HG03159 (cell line): Measurements from ENCODE around the gene ALDH18A1.

Source experiments
- ATAC-seq: cut with Tn5 transposase; IDR thresholded peaks from one replicate; pipeline ENCODE4 v1.9.1; 2021; ENCODE audit warnings: mild to moderate bottlenecking, moderate library complexity; ENCODE audit not compliant: unreplicated experiment

Gene ALDH18A1

DNA sequence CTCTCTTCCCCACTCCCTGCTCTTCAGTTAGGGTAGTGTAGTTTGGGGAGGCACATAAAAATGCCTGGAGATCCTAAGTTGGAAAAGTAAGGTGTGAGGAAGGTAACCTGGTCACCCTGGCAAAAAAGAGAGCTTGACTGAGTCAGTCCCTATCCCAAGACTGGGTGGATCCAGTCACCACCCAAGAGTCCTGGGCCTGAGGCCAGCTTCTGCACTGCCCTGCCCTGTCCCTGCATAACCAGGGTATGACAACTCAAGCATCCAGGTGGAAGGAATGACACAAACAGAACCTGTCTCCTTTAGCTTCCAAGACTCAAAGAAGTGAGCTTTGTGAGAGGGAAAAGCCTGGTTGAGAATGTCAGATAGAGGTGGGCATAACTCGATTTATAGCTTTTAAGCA lies 68.5 kb downstream of the ALDH18A1 start:
- no peak for ATAC-seq

DNA sequence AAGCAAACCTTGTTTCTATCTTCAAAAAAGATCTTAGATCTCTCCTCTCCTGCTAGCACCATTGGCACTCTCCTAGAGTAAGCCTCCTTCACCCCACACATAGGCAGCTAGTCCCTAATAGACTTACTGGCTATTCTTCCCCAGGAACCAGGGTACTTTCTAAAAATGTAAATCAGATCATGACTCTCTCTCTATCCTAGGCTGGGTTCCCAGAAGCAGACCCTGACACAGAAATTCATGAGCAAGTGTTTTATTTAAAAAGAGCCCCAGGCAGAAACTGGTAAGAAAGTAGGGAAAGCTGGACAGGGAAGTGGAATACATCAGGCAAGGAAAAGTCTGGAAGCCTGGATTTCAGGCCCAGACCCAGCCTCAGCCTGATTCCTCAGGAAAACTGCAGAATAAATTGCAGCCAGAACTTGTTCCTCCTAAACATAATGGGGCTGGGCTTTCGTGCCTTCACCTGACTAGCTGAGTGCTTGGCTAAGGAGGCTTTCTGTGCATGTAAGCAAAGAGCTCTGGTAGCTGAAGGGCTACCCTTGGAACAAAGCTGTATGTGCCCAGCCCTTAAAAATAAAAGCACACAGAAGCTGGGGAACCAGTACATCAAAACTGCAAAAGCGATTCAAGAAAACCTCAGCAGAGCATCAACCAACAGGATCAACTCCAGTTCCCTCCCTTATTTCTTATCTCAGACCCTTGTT lies 76.5 kb downstream of the ALDH18A1 start:
- no peak for ATAC-seq

DNA sequence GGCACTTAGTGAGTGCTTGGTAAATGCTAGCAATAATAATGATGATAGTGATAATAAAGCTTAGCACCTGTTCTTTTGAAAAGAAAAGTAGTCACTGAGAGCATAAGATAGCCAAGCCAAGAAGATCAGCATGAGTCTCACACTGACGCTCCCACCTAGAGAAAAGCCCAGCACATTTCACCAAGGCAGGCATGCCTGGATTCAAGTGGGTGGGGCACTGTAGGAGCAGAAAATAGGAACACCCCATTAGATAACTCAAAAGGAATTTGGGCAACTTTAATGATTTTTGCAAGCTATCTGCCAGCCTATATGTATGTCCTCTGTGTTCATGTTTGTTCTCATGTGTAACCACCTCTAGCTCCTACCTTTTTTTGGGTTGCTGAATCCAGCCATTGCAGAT lies 77.2 kb downstream of the ALDH18A1 start:
- no peak for ATAC-seq

DNA sequence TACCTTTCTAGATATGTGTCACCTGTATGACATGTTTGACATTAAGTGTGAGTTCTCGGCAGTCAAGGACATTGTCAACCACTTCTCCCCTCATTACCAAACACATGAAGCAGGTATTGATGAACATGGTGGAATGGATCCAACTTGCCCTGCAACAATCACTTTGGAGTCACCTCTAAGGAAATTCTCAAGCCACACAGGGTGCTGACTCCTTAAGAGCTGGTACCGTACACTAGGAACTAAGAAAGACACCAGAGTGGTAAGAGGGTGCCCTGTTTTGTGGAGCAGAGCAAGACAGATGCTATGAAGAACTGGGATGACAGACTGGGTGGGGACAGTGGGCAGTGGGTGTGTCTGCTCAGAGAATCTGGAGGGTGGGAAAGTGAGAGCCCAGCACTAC lies 77.9 kb downstream of the ALDH18A1 start:
- no peak for ATAC-seq

DNA sequence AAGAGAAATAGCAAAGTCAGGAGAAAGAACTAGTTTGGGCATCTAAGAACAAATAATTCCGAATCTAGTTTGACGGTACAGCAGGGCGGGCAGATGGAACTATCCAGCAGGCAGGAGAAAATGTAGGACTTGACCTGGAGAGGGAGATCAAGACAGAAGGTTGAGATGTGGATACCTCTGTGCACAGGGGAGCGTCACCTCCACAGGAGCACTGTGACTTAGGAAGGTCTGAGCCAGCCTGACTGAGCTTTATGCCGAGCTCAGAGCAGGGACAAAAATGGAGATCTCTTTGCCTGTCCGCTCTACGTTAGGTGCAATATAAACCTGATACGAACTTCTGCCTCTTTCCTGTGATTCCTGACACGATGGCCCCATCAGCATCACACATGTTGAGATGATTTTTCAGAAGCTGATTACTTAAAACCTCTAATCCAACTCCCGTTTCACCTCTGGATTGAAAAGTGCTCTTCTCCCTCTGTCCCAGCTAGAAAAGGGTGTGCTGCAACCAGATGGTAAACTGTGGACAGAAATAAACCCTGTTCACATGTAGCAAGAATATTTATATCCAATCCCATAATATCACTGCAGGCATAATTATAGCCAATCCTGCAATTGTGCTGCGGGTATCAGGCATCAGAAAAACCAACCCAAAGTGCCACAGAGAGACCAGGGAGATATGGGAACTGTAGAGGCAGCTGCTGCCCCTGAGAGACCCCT lies 81.7 kb downstream of the ALDH18A1 start:
- ATAC-seq, result no peak

DNA sequence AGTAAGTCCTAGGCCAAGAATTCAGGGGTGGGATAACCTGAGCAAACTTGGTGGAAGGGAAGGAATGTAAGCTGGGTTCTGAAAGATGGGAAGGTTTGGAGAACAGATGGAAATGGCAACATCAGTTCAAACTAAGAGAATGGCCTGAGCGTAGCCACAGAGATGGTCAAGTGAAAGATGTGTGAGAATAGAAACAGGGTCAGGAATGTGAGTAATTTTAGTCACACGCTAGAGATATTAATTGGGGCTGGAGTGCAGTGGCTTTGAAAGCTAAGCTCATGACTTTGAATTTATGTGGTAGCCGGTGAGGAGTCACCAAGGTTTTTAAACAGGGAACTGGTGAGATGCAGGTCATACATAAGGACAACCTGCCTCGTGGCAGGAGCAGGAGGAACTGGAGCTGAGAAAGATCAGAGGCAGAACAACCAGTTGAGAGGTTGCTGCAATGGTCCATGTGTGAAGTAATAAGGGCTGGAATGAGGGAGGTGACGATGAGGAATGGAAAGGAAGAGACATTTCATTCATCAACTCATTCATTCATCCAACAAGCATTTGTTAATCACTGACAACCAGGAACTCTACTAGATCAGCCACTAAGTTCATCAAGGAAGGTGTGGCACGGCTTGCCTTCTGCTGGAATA lies 82.4 kb downstream of the ALDH18A1 start:
- no peak for ATAC-seq

DNA sequence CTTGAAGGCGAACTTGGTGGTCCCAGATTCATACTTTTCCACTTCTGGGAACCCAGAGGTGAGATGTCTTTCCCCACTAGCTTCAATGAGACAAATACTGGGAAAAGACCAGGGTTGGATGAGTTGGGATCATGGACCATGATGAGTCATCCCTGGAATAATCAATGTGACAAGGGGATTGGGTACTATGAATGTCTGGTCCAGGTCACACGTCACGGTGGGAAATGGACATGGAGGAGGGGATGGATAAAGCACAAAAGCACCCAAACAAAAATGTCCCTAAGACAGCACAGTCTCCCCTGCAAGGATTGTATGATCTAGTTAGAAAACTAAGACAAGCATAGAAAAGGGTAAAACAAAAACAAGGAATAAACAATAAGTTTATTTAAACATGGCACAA lies 83.0 kb downstream of the ALDH18A1 start:
- no peak for ATAC-seq

DNA sequence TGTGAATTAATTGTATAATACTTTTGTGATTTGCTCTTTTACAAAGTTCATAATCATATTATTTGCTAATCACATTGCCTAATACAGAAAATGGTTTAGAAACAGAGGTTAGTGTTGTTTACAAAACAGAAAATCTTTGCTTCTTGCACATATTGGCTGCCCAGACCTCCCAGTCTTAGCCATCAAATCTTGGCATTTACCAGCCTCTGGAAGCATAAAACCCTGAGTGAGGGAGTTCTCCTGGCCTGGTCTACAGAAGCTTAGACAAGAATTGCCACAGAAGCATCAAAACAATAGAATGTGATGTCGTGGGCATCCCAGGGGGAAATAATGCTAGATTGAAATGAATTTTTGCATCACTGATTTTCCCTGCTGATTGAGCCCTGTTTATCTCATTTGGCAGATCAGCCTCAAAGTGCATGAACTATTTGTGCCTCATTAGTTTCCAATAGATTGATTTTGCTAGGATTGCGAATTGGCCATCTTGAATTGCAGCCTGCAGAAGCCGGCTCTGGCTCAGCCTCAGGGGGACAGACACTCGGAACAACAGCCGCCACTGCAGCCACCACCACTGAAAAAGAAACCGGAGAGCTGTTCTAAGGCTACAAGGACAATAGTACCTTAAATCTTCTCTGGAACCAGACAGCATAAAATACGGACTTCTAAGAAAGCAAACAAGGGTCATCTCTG lies 84.2 kb downstream of the ALDH18A1 start:
- ATAC-seq, result no peak

DNA sequence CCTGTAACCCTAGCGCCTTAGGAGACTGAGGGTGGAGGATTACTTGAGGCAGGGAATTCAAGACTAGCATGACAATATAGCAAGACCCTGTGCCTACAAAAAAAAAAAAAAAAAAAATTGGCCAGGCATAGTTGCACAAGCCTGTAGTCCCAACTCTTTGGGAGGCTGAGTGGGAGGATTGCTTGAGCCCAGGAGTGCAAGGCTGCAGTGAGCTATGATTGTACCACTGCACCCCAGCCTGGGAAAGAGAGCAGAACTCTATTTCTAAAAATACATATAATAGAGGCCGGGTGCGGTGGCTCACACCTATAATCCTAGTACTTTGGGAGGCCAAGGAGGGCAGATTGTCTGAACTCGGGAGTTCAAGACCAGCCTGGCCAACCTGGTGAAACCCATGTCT lies 85.1 kb downstream of the ALDH18A1 start:
- no peak for ATAC-seq

DNA sequence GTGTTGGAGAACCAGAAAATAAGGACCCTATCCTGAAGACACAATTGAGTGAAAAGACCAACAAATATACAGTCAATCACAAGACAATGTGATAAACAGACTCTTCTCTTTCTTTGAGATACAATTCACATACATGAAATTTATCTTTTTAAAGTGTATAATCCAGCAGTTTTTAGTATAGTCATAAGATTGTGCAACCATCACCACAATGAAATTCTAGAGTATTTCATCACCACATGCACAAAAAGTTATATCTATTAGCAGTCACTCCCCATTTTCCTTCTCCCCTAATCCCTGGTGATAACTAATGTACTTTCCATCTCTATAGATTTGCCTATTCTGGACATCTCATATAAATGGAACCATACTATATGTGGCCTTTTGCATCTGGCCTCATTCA lies 87.1 kb downstream of the ALDH18A1 start:
- no peak for ATAC-seq

DNA sequence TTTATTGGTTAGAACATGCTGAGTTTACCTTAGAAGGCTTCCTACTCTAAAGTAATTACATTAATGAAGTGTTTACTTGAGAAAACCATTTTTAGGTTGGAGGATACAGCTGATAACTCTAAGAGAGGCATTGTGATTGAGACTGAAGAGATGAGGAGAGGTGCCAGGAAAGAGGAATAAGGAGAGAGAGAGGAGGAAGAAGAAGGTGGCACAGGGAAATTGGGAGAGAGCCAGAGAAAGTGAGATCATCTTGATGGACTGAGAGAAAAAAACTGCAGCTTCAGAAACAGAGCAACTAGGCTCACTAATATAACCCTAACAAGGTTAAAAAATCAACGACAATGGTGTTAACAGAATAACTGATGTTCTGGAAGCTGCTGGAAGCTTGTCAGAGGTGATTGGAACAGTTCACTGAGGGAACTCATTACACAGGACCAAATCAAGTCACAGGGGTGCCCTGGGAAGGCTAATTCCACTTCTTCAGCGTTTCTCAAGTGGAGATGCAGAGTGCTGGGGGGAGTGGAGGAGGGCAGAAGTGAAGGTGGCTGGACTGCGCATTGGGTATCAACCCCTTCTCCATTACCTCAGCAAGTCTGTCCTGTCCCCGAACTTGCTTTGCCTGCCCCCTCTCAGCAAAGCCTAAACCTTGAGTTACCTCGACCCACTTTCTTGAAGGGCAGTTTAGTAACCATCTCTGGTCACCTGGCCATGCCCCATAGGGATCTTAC lies 88.4 kb downstream of the ALDH18A1 start:
- no peak for ATAC-seq

DNA sequence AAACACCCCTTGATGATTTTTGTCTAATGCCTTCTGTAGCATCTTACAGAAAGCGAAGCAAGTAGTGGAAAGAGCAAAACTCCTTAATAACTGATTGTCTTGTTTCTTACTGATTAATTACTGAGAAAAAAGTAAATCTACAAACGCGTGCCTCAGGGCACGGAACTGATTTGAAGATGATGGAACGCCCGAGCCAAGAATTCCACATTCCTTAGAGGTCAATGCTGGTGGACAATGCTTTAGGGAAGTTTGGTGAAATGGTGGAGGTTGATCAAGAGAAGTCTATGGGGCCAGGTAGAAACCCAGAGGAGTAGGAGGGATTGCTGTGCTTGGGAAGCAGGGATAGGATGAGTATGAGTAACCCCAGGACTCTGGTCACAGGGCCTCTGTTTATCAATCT lies 90.4 kb downstream of the ALDH18A1 start:
- ATAC-seq, result no peak

DNA sequence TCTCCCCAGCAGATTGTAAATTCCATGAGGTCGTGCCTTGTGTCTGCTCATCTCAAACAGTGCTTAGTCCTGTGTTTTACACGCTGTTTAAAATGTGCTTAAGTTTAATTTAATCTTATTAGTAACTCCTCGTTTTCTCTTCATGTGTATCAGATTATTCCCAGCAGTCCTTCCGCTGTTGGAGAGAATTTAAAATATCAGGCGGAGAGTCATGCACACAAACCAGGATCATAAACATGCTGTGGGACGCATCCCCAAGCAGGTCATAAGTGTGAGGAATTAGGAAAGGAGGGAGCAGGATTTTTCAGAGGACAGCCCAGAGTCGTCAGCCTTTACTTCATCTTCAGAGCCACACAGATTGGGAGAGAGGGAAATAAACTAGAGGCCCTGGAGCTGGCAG lies 91.2 kb downstream of the ALDH18A1 start:
- ATAC-seq, result no peak

DNA sequence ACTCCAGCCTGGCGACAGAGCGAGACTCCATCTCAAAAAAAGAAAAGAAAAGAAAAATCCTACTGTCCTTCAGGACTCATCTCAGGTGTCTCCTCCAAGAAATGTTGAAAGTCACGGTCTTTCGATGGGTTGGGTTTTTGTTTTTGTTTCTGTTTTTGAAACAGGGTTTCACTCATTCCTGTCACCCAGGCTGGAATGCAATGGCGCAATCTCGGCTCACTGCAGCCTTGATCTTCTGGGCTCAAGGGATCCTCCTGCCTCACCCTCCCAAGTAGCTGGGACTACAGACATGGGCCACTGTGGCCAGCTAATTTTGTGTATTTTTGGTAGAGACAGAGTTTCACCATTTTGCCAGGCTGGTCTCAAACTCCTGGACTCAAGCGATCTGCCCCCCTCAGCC lies 92.2 kb downstream of the ALDH18A1 start:
- ATAC-seq, result no peak

DNA sequence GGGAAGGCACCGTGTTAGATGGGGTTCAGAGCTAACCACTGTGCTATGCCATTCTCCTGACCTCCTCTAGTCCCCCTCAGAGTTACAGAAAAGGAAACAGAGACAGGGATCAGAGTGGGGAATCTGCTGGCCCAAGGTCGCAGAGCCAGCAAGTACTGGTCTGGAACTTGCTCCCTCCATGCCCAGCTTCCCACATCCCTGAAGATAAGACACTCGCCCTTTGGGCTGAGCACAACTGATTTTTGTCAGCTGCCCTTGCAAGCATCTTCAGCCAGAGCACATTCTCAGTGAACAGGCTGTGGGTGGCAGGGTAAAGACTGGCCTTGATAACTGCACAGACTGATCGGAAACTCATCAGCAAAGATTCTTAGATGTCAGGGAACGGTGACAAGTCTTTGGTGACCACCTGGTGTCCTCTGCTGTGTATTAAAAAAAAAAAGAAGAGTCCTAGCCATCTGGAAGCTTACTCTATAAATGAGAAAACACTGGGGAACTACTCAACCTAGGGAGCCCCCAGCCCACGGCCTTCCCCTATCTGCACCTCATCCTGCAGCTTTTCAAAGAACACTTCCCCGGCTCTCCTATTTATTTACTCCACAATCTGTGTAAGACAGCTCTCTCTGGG lies 94.1 kb downstream of the ALDH18A1 start:
- no peak for ATAC-seq

DNA sequence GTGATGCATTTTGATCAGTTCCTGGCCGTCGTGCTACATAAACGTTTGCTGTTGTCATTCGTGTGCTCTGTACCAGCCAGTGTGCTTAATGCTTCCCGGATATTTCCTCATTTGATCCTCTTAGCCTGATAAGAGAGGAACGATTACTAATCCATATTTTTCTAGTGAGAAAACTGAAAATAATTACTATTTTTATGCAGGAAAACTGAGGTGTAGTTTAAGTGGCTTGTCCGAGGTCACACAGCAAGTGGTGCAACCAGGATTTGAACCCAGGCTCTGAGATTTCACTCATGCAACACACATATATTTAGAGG lies 94.7 kb downstream of the ALDH18A1 start:
- ATAC-seq, result no peak

DNA sequence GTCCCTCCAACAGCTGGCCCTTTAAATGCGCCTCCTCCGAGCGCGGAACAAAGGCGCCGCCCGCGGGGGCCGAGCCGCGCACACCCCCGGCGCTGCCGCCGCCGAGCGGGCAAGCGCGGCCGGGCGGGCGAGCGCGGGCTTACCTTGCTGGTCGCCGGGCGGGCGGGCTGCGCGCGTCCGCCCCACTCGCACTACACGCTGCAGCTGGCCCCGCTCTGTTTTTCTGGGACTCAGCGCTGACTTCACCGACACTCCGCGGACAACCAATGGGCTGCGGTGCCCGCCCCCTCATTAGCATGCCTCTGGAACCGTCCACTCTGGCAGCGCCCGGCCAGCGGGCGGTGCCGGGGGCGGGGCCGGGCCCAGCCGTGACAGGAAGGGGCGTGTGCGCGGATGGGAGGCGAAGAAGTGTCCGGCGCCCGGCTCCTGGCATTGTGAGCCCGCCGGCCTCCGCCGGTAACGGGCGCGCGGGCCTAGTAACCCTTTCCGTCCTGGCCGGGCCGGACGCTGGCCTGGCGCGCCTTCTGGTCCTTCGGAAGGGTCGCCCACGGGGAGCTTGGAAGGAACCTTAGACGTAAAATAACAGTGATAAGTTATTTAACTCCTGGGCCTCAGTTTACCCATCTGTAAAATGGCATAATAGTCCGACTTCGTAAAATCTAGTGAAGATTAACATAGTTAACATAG lies 95.2 kb downstream of the ALDH18A1 start, which contains the start of gene SORBS1:
SORBS1 (minus strand) TSS at position 195 of the 687 bp plus-strand sequence. CDS start 120,236 bp downstream, outside the sequence.
- peak; percentile 99 for ATAC-seq

DNA sequence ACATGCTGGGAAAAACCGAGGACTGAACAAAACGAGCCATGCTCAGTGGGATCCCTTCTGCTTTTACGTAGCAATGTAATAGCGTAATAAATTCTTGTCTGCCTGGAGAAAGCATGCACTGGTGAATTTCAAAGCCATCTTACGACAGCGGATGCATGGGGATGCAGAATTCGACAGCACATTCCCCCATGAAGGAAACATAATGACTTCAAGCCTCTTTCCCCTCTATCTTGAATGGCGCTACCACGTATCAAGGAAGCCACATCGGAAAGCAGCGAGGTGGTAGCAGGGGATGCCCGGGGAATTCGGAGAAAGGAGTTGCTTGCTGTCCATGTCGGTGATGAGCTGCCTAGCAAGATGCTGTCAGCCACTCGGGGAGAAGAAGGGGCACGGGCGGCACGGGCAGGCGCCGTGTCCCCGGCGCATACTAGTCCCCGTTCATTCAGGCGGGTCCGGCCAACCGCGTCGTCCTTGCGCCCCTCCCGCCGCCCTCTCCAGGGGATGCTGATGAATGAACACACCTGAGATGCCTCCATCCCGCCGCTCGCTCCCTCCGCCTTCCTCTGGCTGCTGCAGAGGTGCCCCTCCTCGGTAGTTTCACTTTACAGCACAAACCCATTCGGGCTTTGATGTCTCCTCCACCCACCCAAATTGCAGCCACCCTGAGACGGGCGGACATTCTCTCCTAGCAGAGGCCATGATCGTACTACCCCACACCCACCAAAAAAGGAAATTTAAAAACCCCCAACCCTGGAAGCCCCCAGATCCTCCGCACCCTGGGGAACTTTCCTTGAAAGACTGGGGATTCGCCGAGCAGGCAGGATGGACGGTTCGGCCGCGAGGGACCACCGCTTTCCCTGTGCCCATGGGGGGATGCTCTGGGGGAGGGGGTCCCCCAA lies 96.0 kb downstream of the ALDH18A1 start:
- ATAC-seq, result no peak

DNA sequence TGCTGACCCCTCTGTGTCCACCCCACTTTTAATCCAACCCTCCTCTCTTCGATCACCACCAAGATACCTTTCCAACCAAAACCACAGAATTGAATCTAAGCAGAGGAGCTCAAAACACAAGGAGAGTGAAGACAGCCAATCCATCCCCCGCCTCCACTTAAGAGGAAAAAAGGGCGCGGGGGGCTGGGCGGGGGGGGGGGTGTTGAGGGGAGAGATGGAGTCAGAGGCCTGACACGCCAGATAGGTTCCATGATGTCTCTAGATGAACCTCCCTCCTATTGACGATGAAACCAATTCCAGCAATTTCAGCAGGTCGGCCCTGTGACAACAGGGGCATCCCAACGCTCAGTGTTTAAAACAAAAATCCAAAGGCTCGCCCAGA lies 96.6 kb downstream of the ALDH18A1 start:
- no peak for ATAC-seq
